T-helper 17 cell (primary cell): ENCODE data around the gene PWWP2A. TPM values are rescaled to one million over a fixed set of nuclear protein-coding genes. Genes with fewer than 3 reads are reported as not detected.
"Not testable (repeated sequence)": the region's sequence is repeated elsewhere in the genome, so short reads cannot be mapped to it uniquely, and the experiment has no call there.

Experiments used
- ATAC-seq: fragments of 150-1000 bp; cut with Tn5 transposase; 2 replicates; pipeline ENCODE4 v1.10.0; 2021; ENCODE audit warnings: mild to moderate bottlenecking, moderate library complexity
- DNase-seq, 3 donors: peaks; one replicate each; pipeline versions ENCODE4 v3.0.0 to v3.0.0-alpha.2; 2020 to 2021
- H3K9me3 ChIP-seq: one replicate; pipeline ENCODE4 v1.7.0; 2013; ENCODE audit warnings: low read length, mild to moderate bottlenecking; ENCODE audit not compliant: control insufficient read depth, poor library complexity, severe bottlenecking
- H3K27ac Mint-ChIP-seq: one replicate; pipeline ENCODE4 v1.8.0; 2022; ENCODE audit warnings: mild to moderate bottlenecking, moderate library complexity, mixed read lengths
- H3K27me3 Mint-ChIP-seq: one replicate; pipeline ENCODE4 v1.8.0; 2022; ENCODE audit warnings: mixed read lengths
- H3K36me3 Mint-ChIP-seq: one replicate; pipeline ENCODE4 v1.8.0; 2022; ENCODE audit warnings: low read depth, mixed read lengths
- H3K4me1 Mint-ChIP-seq: one replicate; pipeline ENCODE4 v1.8.0; 2022; ENCODE audit warnings: mild to moderate bottlenecking, mixed read lengths
- H3K4me3 Mint-ChIP-seq: one replicate; pipeline ENCODE4 v1.8.0; 2022; ENCODE audit warnings: mild to moderate bottlenecking, moderate library complexity, mixed read lengths
- total RNA-seq, 4 donors: library from RNA in 2 of 4; stranded (reverse) in 2 of 4; gene quantifications; one replicate each; pipeline ENCODE4 v1.2.3 and lab custom pipeline; 2022 to 2026

The PWWP2A gene, protein sequence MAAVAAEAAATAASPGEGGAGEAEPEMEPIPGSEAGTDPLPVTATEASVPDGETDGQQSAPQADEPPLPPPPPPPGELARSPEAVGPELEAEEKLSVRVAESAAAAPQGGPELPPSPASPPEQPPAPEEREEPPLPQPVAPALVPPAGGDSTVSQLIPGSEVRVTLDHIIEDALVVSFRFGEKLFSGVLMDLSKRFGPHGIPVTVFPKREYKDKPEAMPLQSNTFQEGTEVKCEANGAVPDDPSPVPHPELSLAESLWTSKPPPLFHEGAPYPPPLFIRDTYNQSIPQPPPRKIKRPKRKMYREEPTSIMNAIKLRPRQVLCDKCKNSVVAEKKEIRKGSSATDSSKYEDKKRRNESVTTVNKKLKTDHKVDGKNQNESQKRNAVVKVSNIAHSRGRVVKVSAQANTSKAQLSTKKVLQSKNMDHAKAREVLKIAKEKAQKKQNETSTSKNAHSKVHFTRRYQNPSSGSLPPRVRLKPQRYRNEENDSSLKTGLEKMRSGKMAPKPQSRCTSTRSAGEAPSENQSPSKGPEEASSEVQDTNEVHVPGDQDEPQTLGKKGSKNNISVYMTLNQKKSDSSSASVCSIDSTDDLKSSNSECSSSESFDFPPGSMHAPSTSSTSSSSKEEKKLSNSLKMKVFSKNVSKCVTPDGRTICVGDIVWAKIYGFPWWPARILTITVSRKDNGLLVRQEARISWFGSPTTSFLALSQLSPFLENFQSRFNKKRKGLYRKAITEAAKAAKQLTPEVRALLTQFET
- 10 to 100 TPM; 18.0 to 22.6 TPM for total RNA-seq
- 39.9 to 52.6 reads per million in 2 donors for total RNA-seq (lab: John Stamatoyannopoulos, UW)

DNA sequence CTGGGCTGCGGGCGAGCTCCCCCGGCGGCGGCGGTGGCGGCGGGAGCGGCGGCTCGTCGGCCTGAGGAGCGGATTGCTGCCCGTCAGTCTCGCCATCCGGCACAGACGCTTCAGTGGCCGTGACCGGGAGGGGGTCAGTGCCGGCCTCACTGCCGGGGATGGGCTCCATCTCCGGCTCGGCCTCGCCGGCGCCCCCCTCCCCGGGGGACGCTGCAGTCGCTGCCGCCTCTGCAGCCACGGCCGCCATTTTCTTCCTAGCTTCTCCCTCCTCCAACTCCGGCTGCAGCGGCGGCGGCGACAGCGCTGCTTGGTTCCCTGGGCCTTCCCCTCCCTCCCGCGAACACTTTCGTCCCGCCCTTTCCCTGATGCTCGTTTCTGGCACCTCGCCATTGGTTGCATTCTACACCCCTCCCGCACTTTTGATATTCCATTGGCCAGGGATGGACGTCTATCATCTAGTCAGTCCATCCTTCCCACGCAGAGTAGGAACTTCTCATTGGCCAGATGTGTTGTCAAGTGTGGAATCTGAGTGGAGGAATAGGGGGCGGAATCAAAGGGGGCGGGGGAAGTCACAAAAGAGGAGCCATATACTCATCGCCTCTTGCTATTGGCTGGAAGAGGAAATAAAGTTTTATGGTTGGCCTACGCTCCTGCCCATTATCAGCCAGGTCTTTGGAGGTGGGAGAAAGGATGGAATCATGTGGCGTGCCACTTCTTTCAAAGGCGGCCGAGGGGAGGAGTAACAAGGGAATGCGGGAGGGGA lies at the start of gene PWWP2A:
TSS of gene PWWP2A (minus strand) at position 309 of the 763 bp plus-strand sequence. CDS start at position 247, 62 bp downstream.
- H3K27ac Mint-ChIP-seq: peak within 1 kb of the TSS; percentile 96
- H3K9me3 ChIP-seq: no peaks in the 10 kb centered on the region
- ATAC-seq (peak; percentile 93), DNase-seq (peak; percentile 91 to 95 (median 92))
- H3K4me3 Mint-ChIP-seq: peak within 1 kb of the TSS; percentile 100
- H3K4me1 Mint-ChIP-seq: peaks cover 17% of the 10 kb centered on the region
- H3K36me3 Mint-ChIP-seq: peaks cover 8% of the 10 kb centered on the region
- peaks cover 6% of the 10 kb centered on the region for H3K27me3 Mint-ChIP-seq

GRCh38 chr5:160167624-160168165 lies 48.4 kb upstream of the PWWP2A start:
- DNase-seq: no peak

GRCh38 chr5:160166973-160167623 lies 47.8 kb upstream of the PWWP2A start:
- H3K9me3 ChIP-seq: no peaks in the 10 kb centered on the region
- ATAC-seq: no peak
- no peak for DNase-seq
- Mint-ChIP-seq H3K27me3 (peaks cover 67% of the 10 kb centered on the region), H3K36me3 (peaks cover 2% of the 10 kb centered on the region), H3K4me1 (no peaks in the 10 kb centered on the region), H3K27ac (no peak overlapping the region), H3K4me3 (no peak overlapping the region)

More at GRCh38 chr5:160167624-160168165, 48.4 kb upstream of the PWWP2A start:
- no peak for ATAC-seq
- Mint-ChIP-seq H3K27me3 (peaks cover 65% of the 10 kb centered on the region), H3K36me3 (peaks cover 2% of the 10 kb centered on the region), H3K4me3 (no peak overlapping the region), H3K4me1 (no peaks in the 10 kb centered on the region), H3K27ac (no peak overlapping the region)
- H3K9me3 ChIP-seq: no peaks in the 10 kb centered on the region

- peaks cover 64% of the 10 kb centered on the region for H3K27me3 Mint-ChIP-seq
- no peaks in the 10 kb centered on the region for H3K9me3 ChIP-seq
- no peaks in the 10 kb centered on the region for H3K4me1 Mint-ChIP-seq
- H3K36me3 Mint-ChIP-seq: peaks cover 2% of the 10 kb centered on the region
- DNase-seq (no peak), ATAC-seq (no peak)
- no peak overlapping the region for H3K27ac Mint-ChIP-seq
- H3K4me3 Mint-ChIP-seq: no peak overlapping the region
Measured at GRCh38 chr5:160166069-160166972, 47.1 kb upstream of the PWWP2A start.

GRCh38 chr5:160165137-160166068 lies 46.2 kb upstream of the PWWP2A start:
- no peaks in the 10 kb centered on the region for H3K9me3 ChIP-seq
- DNase-seq: no peak
- no peak overlapping the region for H3K27ac Mint-ChIP-seq
- no peak for ATAC-seq
- H3K4me1 Mint-ChIP-seq: no peaks in the 10 kb centered on the region
- H3K36me3 Mint-ChIP-seq: peaks cover 2% of the 10 kb centered on the region
- H3K27me3 Mint-ChIP-seq: peaks cover 63% of the 10 kb centered on the region
- H3K4me3 Mint-ChIP-seq: no peak overlapping the region

GRCh38 chr5:160162910-160163309 lies 43.7 kb upstream of the PWWP2A start:
- Mint-ChIP-seq H3K4me3 (no peak overlapping the region), H3K4me1 (no peaks in the 10 kb centered on the region), H3K27ac (no peak overlapping the region), H3K36me3 (peaks cover 2% of the 10 kb centered on the region), H3K27me3 (peaks cover 55% of the 10 kb centered on the region)
- ATAC-seq (no peak), DNase-seq (no peak)
- H3K9me3 ChIP-seq: no peaks in the 10 kb centered on the region

DNA sequence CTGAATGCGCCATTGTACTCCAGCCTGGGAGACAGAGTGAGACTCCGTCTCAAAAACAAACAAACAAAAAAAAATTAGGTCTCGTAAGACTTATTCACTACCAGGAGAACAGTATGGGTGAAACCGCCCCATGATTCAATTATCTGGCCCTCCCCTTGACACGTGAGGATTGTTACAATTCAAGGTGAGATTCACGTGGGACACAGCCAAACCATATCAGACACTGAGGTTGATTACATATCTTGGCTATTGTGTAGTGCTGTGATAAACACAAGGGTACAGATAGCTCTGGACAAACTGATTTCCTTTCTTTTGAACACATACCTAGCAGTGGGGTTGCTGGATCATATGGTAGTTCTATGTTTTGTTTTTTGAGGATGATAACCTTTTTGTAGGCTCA lies 42.4 kb upstream of the PWWP2A start:
- Mint-ChIP-seq H3K27ac (no peak overlapping the region), H3K4me3 (no peak overlapping the region), H3K36me3 (peaks cover 2% of the 10 kb centered on the region), H3K27me3 (peaks cover 46% of the 10 kb centered on the region), H3K4me1 (no peaks in the 10 kb centered on the region)
- H3K9me3 ChIP-seq: no peaks in the 10 kb centered on the region
- ATAC-seq (no peak), DNase-seq (no peak)

DNA sequence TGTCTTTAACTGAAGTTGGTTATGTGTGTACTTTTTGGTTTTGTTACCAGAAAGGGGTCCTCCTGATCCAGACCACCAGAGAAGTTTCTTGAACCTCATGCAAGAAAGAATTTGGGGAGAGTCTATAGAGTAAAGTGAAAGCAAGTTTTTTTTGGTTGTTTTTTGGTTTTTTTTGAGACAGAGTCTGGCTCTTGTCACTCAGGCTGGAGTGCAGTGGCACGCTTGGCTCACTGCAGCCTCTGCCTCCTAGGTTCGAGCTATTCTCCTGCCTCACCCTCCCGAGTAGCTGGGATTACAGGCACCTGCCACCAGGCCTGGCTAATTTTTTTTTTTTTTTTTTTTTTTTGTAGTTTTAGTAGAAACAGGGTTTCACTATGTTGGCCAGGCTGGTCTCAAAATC lies 41.6 kb upstream of the PWWP2A start:
- not testable (repeated sequence) for ATAC-seq, H3K36me3 Mint-ChIP-seq, DNase-seq, H3K9me3 ChIP-seq, H3K27ac Mint-ChIP-seq, H3K4me3 Mint-ChIP-seq, H3K4me1 Mint-ChIP-seq
- peaks cover 38% of the 10 kb centered on the region for H3K27me3 Mint-ChIP-seq

- no peaks in the 10 kb centered on the region for H3K36me3 Mint-ChIP-seq
- no peaks in the 10 kb centered on the region for H3K9me3 ChIP-seq
- H3K27ac Mint-ChIP-seq: no peak overlapping the region
- DNase-seq (no peak), ATAC-seq (no peak)
- peaks cover 34% of the 10 kb centered on the region for H3K27me3 Mint-ChIP-seq
- H3K4me3 Mint-ChIP-seq: no peak overlapping the region
- no peaks in the 10 kb centered on the region for H3K4me1 Mint-ChIP-seq
Measured at GRCh38 chr5:160159991-160160792, 40.9 kb upstream of the PWWP2A start.

- H3K9me3 ChIP-seq: no peaks in the 10 kb centered on the region
- Mint-ChIP-seq H3K27me3 (peaks cover 25% of the 10 kb centered on the region), H3K4me1 (no peaks in the 10 kb centered on the region), H3K27ac (no peak overlapping the region), H3K36me3 (no peaks in the 10 kb centered on the region), H3K4me3 (no peak overlapping the region)
- ATAC-seq (no peak), DNase-seq (no peak)
Measured at GRCh38 chr5:160158087-160158486, 38.8 kb upstream of the PWWP2A start.
